Transverse colon (tissue), 4 donors: ENCODE data around the gene PHETA1. TPM values are rescaled to one million over a fixed set of nuclear protein-coding genes. Genes with fewer than 3 reads are reported as not detected.

ENCODE experiments used
- DNase-seq: peaks from one replicate; pipeline ENCODE4 v3.0.0-alpha.2; 2019
- H3K27ac ChIP-seq, 4 donors: fragments of 200-600 bp; sonication (generic); 2 replicates each; pipeline ENCODE4 v1.5.1; 2016 to 2018; ENCODE audit warnings: inconsistent platforms in 4 of 4
- H3K27me3 ChIP-seq: fragments of 200-600 bp; sonication (generic); 2 replicates; pipeline ENCODE4 v1.5.1; 2017; ENCODE audit warnings: inconsistent platforms
- H3K36me3 ChIP-seq, 4 donors: fragments of 200-600 bp; sonication (generic); 2 replicates each; pipeline ENCODE4 v1.5.1; 2017 to 2019; ENCODE audit warnings: inconsistent platforms in 4 of 4
- H3K4me1 ChIP-seq, 4 donors: fragments of 200-600 bp; sonication (generic); 2 replicates each; pipeline ENCODE4 v1.5.1; 2017 to 2020; ENCODE audit warnings: inconsistent platforms in 4 of 4
- H3K4me3 ChIP-seq, 4 donors: fragments of 200-600 bp; sonication (generic); 1 replicate in 1 of 4; 2 replicates in 3 of 4; pipeline versions ENCODE4 v1.5.1 to v1.6.1; 2017 to 2019; ENCODE audit warnings: inconsistent platforms in 4 of 4
- H3K9me3 ChIP-seq, 2 donors: fragments of 200-600 bp; sonication (generic); 2 replicates each; pipeline ENCODE4 v1.5.1; 2017 to 2019; ENCODE audit warnings: inconsistent platforms in 2 of 2
- EP300 ChIP-seq: sonication (generic); formaldehyde crosslinking; IDR thresholded peaks from one replicate; pipeline ENCODE4 v1.6.1; 2017; ENCODE audit warnings: antibody characterized with exemption, low read depth
- POLR2A ChIP-seq: fragments of 450-650 bp; IDR thresholded peaks from one replicate; pipeline ENCODE4 v1.6.1; 2016; ENCODE audit warnings: antibody characterized with exemption, mild to moderate bottlenecking, moderate library complexity
- POLR2AphosphoS5 ChIP-seq, 3 donors: sonication (generic); formaldehyde crosslinking; IDR thresholded peaks; one replicate each; pipeline ENCODE4 v1.6.1; 2016; ENCODE audit warnings: antibody characterized with exemption in 3 of 3
- WGBS, 2 donors: methylation state at CpG; one replicate each; pipeline ENCODE4 v1.1.5; 2018; ENCODE audit warnings: low coverage in 1 of 2; 5-methylcytosine and 5-hydroxymethylcytosine counted together
- in situ Hi-C, 4 donors: fragments of 200-750 bp; cut with MboI; loops; one replicate each; pipeline versions ENCODE4 v1.15.0 to v1.15.1; 2017; ENCODE audit warnings: low sequenced_read_pairs in 3 of 4, low pct_ligation_motif_present in 1 of 4, low pct_unique_long_range_greater_than_20kb in 1 of 4
- intact Hi-C: fragments of 100-400 bp; cut with DNase I; formaldehyde crosslinking; loops from one replicate; pipeline ENCODE4 v1.15.1; 2023; ENCODE audit warnings: low total_unique reads
- total RNA-seq, 4 donors: library from RNA; depleted of rRNA; stranded (reverse); fragments of >200 nt; gene quantifications; one replicate each; pipeline ENCODE4 v1.1.0, GENCODE V29; 2016
- TF ChIP-seq, protein P1 (sequence below), 5 experiments: fragments of 200-600 bp in 3 of 5; fragments of 450-650 bp in 2 of 5; sonication (generic) in 3 of 5; IDR thresholded peaks; 1 replicate in 2 of 5; 2 replicates in 3 of 5; pipeline ENCODE4 v1.5.1; 2016 to 2017; ENCODE audit warnings: antibody characterized with exemption in 5 of 5, inconsistent platforms in 3 of 5, mild to moderate bottlenecking in 2 of 5, moderate library complexity in 1 of 5

The PHETA1 gene
- total RNA-seq, 4 donors from 2014 or later = 22.4 to 34.8 (median 28.1) TPM

DNA sequence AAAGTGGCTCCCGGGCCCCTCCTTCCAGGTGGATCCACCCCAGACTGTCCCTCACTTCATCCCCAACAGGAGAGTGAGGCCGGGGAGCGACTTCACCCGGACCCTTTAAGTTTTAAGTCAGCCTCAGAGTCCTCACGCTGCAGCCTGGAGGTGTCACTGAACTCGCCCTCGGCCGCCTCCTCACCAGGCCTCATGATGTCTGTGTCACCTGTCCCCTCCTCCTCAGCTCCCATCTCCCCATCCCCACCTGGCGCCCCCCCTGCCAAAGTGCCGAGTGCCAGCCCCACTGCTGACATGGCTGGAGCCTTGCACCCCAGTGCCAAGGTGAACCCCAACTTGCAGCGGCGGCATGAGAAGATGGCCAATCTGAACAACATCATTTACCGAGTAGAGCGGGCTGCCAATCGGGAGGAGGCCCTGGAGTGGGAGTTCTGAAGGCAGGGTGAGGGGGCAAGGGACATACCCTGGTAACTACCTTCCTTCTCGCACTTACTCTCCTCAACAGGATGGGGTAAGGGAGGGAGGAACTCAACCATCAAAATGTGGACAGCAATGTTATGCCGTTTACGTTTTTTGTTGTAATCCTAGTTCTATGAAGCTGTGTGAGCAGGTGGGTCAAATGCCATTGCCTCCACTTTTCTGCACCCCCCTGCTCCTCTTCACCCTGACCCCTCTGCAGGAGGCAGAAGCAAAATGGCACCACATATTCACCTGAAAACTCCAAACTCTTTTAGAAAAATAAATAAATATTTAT is 20.8 kb downstream of the PHETA1 start:
- Histone ChIP-seq H3K27me3 (no peaks in the 10 kb centered on the region), H3K36me3 (no peaks in the 10 kb centered on the region), H3K27ac (no peak overlapping the region), H3K4me3 (no peak overlapping the region), H3K9me3 (peaks cover 0 to 5% of the 10 kb centered on the region in 2 donors), H3K4me1 (no peaks in the 10 kb centered on the region)
- intact Hi-C loops (no loop called here), in situ Hi-C loops (no loop called here)
- TF ChIP-seq POLR2A (no peak), EP300 (no peak), POLR2AphosphoS5 (IDR thresholded peaks at IDR 0.05) (no peak)
- TF ChIP-seq, protein P1, sequence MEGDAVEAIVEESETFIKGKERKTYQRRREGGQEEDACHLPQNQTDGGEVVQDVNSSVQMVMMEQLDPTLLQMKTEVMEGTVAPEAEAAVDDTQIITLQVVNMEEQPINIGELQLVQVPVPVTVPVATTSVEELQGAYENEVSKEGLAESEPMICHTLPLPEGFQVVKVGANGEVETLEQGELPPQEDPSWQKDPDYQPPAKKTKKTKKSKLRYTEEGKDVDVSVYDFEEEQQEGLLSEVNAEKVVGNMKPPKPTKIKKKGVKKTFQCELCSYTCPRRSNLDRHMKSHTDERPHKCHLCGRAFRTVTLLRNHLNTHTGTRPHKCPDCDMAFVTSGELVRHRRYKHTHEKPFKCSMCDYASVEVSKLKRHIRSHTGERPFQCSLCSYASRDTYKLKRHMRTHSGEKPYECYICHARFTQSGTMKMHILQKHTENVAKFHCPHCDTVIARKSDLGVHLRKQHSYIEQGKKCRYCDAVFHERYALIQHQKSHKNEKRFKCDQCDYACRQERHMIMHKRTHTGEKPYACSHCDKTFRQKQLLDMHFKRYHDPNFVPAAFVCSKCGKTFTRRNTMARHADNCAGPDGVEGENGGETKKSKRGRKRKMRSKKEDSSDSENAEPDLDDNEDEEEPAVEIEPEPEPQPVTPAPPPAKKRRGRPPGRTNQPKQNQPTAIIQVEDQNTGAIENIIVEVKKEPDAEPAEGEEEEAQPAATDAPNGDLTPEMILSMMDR (IDR thresholded peaks at IDR 0.05) = no peak
- DNase-seq = no peak
- WGBS, 2 donors = 95% methylated on average over 18 of the region's 18 CpGs; no CpG with 5 or more reads in 1 of the 2 donors

DNA sequence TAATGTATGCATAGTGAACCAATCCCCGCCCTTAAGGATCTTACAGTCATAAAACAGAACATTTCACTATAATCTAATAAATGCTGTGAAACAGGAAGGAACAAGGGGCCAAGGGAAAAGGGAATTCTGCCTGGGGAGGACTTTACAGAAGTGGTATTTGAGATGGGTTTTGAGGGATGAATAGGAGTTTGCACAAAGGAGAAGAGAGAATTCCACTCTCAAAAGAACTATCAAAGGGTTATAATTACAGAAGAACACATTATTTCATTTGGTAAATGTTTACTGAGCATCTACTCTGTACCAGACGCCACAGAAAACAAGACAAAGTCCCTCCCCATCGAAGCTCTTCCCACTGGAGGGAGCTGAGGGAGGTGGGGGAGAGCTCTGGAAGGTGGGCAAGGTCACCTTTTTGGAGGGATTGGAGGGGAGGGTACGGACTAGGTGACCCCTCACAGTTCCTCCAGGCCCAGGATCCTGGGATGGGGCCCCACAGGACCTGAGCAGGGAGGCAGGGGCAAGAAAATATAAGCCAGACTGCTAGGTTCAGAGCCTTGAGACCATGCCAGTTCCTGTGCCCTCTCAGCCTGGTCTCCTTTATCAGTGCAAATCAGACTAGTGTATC is 24.5 kb downstream of the PHETA1 start:
- H3K27ac ChIP-seq = no peak overlapping the region
- H3K4me3 ChIP-seq = no peak overlapping the region
- intact Hi-C loops (no loop called here), in situ Hi-C loops (no loop called here)
- no peak for TF ChIP-seq POLR2AphosphoS5 (IDR thresholded peaks at IDR 0.05)
- TF ChIP-seq EP300 = no peak
- TF ChIP-seq, protein P1 (IDR thresholded peaks at IDR 0.05) = no peak
- no peak for TF ChIP-seq POLR2A
- H3K36me3 ChIP-seq = no peaks in the 10 kb centered on the region
- H3K4me1 ChIP-seq = no peaks in the 10 kb centered on the region
- DNase-seq = no peak
- 61 to 83% methylated on average over 1 to 4 of the region's 4 CpGs for WGBS, 2 donors
- H3K9me3 ChIP-seq = peaks cover 0 to 5% of the 10 kb centered on the region in 2 donors
- no peaks in the 10 kb centered on the region for H3K27me3 ChIP-seq

DNA sequence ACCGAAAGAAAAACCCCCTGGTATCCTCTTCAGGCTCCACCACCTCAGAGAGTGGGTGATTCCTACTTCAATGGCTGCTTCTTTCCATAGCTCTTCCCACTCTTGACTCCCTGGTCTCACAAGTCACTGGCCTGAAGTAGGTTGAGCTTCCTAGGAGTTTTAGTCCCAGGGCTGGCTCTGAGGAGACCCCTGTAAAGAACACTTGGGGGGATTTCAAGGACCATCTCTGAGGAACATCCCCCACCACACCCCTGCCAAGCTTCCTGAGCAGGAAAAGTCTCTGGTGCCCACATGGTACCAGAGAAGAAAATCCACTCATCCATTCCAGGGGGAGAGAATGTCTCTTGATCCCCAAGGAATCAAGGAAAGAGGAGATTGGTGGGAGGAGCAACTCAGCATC is 25.7 kb downstream of the PHETA1 start:
- H3K36me3 ChIP-seq = no peaks in the 10 kb centered on the region
- no peak overlapping the region for H3K4me3 ChIP-seq
- WGBS, 2 donors = 86% methylated on average over 1 of the region's 1 CpG; no CpG with 5 or more reads in 1 of the 2 donors
- TF ChIP-seq POLR2A (no peak), POLR2AphosphoS5 (IDR thresholded peaks at IDR 0.05) (no peak), EP300 (no peak)
- TF ChIP-seq, protein P1 (IDR thresholded peaks at IDR 0.05) = no peak
- no peaks in the 10 kb centered on the region for H3K4me1 ChIP-seq
- no peak for DNase-seq
- H3K9me3 ChIP-seq = peaks cover 0 to 3% of the 10 kb centered on the region in 2 donors
- intact Hi-C loops = no loop called here
- no peak overlapping the region for H3K27ac ChIP-seq
- in situ Hi-C loops = no loop called here
- no peaks in the 10 kb centered on the region for H3K27me3 ChIP-seq

DNA sequence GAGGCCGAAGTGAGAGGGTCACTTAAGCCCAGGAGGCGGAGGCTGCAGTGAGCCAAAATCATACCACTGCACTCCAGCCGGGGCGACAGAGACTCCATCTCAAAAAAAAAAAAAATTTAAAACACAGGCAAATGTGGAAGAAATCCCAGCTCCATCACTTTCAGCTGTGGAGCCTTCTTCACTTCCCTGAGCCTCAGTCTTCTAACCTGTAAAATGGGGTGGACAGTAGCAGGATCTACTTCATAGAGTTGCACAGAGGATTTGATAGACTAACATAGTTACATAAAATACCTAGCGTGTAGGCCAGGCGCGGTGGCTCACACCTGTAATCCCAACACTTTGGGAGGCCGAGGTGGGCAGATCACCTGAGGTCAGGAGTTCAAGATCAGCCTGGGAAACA is 26.5 kb downstream of the PHETA1 start:
- DNase-seq = no peak
- 92% methylated on average over 8 of the region's 8 CpGs; no CpG with 5 or more reads in 1 of the 2 donors for WGBS, 2 donors
- in situ Hi-C loops = no loop called here
- no peak overlapping the region for H3K4me3 ChIP-seq
- no peak overlapping the region for H3K27ac ChIP-seq
- no peaks in the 10 kb centered on the region for H3K27me3 ChIP-seq
- no peaks in the 10 kb centered on the region for H3K4me1 ChIP-seq
- H3K9me3 ChIP-seq = no peaks in the 10 kb centered on the region
- intact Hi-C loops = no loop called here
- TF ChIP-seq POLR2A (no peak), POLR2AphosphoS5 (IDR thresholded peaks at IDR 0.05) (no peak), EP300 (no peak)
- TF ChIP-seq, protein P1 (IDR thresholded peaks at IDR 0.05) = no peak
- H3K36me3 ChIP-seq = no peaks in the 10 kb centered on the region
